Mammary epithelial cell (primary cell): Measurements from ENCODE around the gene CPED1.

Source experiments
- CTCF ChIP-seq, 2 donors: IDR thresholded peaks in 1 of 2; conservative IDR thresholded peaks in 1 of 2; 2 replicates each; pipeline ENCODE4 v1.5.1; 2011 to 2012; ENCODE audit warnings: inconsistent platforms in 2 of 2, low read length in 2 of 2, mild to moderate bottlenecking in 2 of 2, control low read depth in 1 of 2, low read depth in 1 of 2; ENCODE audit not compliant: insufficient read depth in 1 of 2; ENCODE audit errors: extremely low read depth in 1 of 2
- EZH2 ChIP-seq: IDR thresholded peaks from 2 replicates; pipeline ENCODE4 v1.6.1; 2012; ENCODE audit warnings: low read length, inconsistent platforms, borderline replicate concordance

GRCh38 chr7:121023194-121023593, 34.7 kb downstream of the CPED1 start:
- TF ChIP-seq CTCF (conservative IDR thresholded peaks at IDR 0.05 in 1 of 2, IDR thresholded peaks at IDR 0.05 in 1 of 2; ENCODE audit: extremely low read depth in 1 of 2, insufficient read depth in 1 of 2, low read depth in 1 of 2, low read length in 2 of 2) (no peak), EZH2 (no peak)
